Mesendoderm (in vitro differentiated cells): ENCODE measurements around the gene PGBD5.

Experiments
- DNase-seq: peaks from one replicate; pipeline ENCODE4 v3.0.0; 2013
- H2AK5ac ChIP-seq: 2 replicates; pipeline ENCODE4 v1.6.1; 2013; ENCODE audit warnings: low read length, inconsistent platforms
- H2BK120ac ChIP-seq: 2 replicates; pipeline ENCODE4 v1.6.1; 2013; ENCODE audit warnings: low read depth, mild to moderate bottlenecking, low read length, moderate library complexity, mixed read lengths
- H2BK15ac ChIP-seq: replicated peaks from 2 replicates; pipeline ENCODE4 v1.6.1; 2013; ENCODE audit warnings: low read depth, mild to moderate bottlenecking, moderate library complexity
- H2BK5ac ChIP-seq: 2 replicates; pipeline ENCODE4 v1.6.1; 2013; ENCODE audit warnings: low read length, inconsistent platforms
- H3K18ac ChIP-seq: 2 replicates; pipeline ENCODE4 v1.6.1; 2013; ENCODE audit warnings: mild to moderate bottlenecking, low read length, mixed read lengths
- H3K23ac ChIP-seq: one replicate; pipeline ENCODE4 v1.6.1; 2013; ENCODE audit warnings: low read length
- H3K27ac ChIP-seq: 2 replicates; pipeline ENCODE4 v1.5.1; 2013; ENCODE audit warnings: low read depth, mild to moderate bottlenecking, inconsistent platforms, low read length, moderate library complexity
- H3K27me3 ChIP-seq: 2 replicates; pipeline ENCODE4 v1.6.1; 2013; ENCODE audit warnings: low read length, control low read depth, mild to moderate bottlenecking, inconsistent platforms; ENCODE audit not compliant: insufficient read depth, poor library complexity
- H3K36me3 ChIP-seq: 2 replicates; pipeline ENCODE4 v1.6.1; 2013; ENCODE audit warnings: low read length, inconsistent platforms; ENCODE audit not compliant: control insufficient read depth, insufficient read depth
- H3K4ac ChIP-seq: one replicate; pipeline ENCODE4 v1.6.1; 2013; ENCODE audit warnings: low read depth, mild to moderate bottlenecking, low read length, moderate library complexity
- H3K4me1 ChIP-seq: 2 replicates; pipeline ENCODE4 v1.6.1; 2013; ENCODE audit warnings: low read depth, low read length, inconsistent platforms; ENCODE audit not compliant: control insufficient read depth
- H3K4me2 ChIP-seq: 2 replicates; pipeline ENCODE4 v1.6.1; 2013; ENCODE audit warnings: low read length
- H3K4me3 ChIP-seq: 2 replicates; pipeline ENCODE4 v1.5.1; 2013; ENCODE audit warnings: mild to moderate bottlenecking, low read length
- H3K56ac ChIP-seq: one replicate; pipeline ENCODE4 v1.6.1; 2013; ENCODE audit warnings: low read length
- H3K79me1 ChIP-seq: 2 replicates; pipeline ENCODE4 v1.6.1; 2013; ENCODE audit warnings: low read length, inconsistent platforms
- H3K79me2 ChIP-seq: 2 replicates; pipeline ENCODE4 v1.6.1; 2013; ENCODE audit warnings: mild to moderate bottlenecking, low read length; ENCODE audit not compliant: control insufficient read depth, insufficient read depth
- H3K9ac ChIP-seq: 2 replicates; pipeline ENCODE4 v1.6.1; 2013; ENCODE audit warnings: low read length, inconsistent platforms
- H4K5ac ChIP-seq: one replicate; pipeline ENCODE4 v1.6.1; 2013; ENCODE audit warnings: low read length
- H4K8ac ChIP-seq: one replicate; pipeline ENCODE4 v1.6.1; 2013; ENCODE audit warnings: low read depth, mild to moderate bottlenecking, control low read depth, low read length, moderate library complexity
- whole genome bisulfite sequencing: extraction: QIAGEN DNeasy Blood & Tissue Kit; methylation state at CpG from one replicate; pipeline ENCODE4 v1.1.7; 2013; ENCODE audit warnings: low lambda C conversion rate, missing lambda C conversion rate; ENCODE audit not compliant: insufficient coverage; ENCODE audit errors: extremely low coverage; 5-methylcytosine and 5-hydroxymethylcytosine counted together

The PGBD5 gene

GRCh38 chr1:230392920-230393521 lies 33.1 kb downstream of the PGBD5 start:
- Histone ChIP-seq H3K9ac (no peak overlapping the region), H4K8ac (no peak overlapping the region), H2AK5ac (no peak overlapping the region), H4K5ac (no peak overlapping the region), H3K18ac (no peak overlapping the region), H3K79me2 (no peaks in the 10 kb centered on the region), H2BK15ac (no peak overlapping the region), H3K23ac (no peak overlapping the region), H3K27ac (no peak overlapping the region), H3K36me3 (no peaks in the 10 kb centered on the region), H3K56ac (peak overlapping the region; percentile 9), H2BK5ac (no peak overlapping the region), H3K4me2 (no peak overlapping the region), H3K27me3 (no peaks in the 10 kb centered on the region), H3K4me1 (no peaks in the 10 kb centered on the region), H3K4ac (no peak overlapping the region), H3K4me3 (no peak overlapping the region), H3K79me1 (peaks cover 4% of the 10 kb centered on the region), H2BK120ac (no peak overlapping the region)
- DNase-seq = no peak
- no CpG with 5 or more reads among the region's 9 CpGs for WGBS

GRCh38 chr1:230392536-230392909 lies 33.6 kb downstream of the PGBD5 start:
- Histone ChIP-seq H3K79me1 (peaks cover 4% of the 10 kb centered on the region), H3K4me2 (no peak overlapping the region), H2AK5ac (no peak overlapping the region), H2BK15ac (no peak overlapping the region), H4K8ac (no peak overlapping the region), H4K5ac (no peak overlapping the region), H3K27ac (no peak overlapping the region), H2BK5ac (no peak overlapping the region), H2BK120ac (no peak overlapping the region), H3K36me3 (no peaks in the 10 kb centered on the region), H3K4me3 (no peak overlapping the region), H3K56ac (peak overlapping the region; percentile 9), H3K4ac (no peak overlapping the region), H3K79me2 (no peaks in the 10 kb centered on the region), H3K27me3 (no peaks in the 10 kb centered on the region), H3K4me1 (no peaks in the 10 kb centered on the region), H3K9ac (no peak overlapping the region), H3K18ac (no peak overlapping the region), H3K23ac (no peak overlapping the region)
- WGBS = no CpG with 5 or more reads among the region's 9 CpGs
- peak; percentile 40 for DNase-seq

GRCh38 chr1:230391776-230392535 lies 34.2 kb downstream of the PGBD5 start:
- no peak overlapping the region for H3K27ac ChIP-seq

GRCh38 chr1:230390371-230390770 lies 35.8 kb downstream of the PGBD5 start:
- no peak overlapping the region for H2BK15ac ChIP-seq
- no peak overlapping the region for H4K5ac ChIP-seq
- no peak overlapping the region for H3K27ac ChIP-seq
- H3K4ac ChIP-seq = no peak overlapping the region
- H2BK5ac ChIP-seq = no peak overlapping the region
- no peak overlapping the region for H3K56ac ChIP-seq
- no peak overlapping the region for H3K23ac ChIP-seq
- H2AK5ac ChIP-seq = no peak overlapping the region
- no peak overlapping the region for H3K4me2 ChIP-seq
- H3K18ac ChIP-seq = no peak overlapping the region
- WGBS = no CpG with 5 or more reads among the region's 2 CpGs
- DNase-seq = no peak
- no peaks in the 10 kb centered on the region for H3K36me3 ChIP-seq
- no peaks in the 10 kb centered on the region for H3K79me2 ChIP-seq
- H3K27me3 ChIP-seq = no peaks in the 10 kb centered on the region
- H3K79me1 ChIP-seq = peaks cover 4% of the 10 kb centered on the region
- H3K9ac ChIP-seq = no peak overlapping the region
- H2BK120ac ChIP-seq = no peak overlapping the region
- no peaks in the 10 kb centered on the region for H3K4me1 ChIP-seq
- H4K8ac ChIP-seq = no peak overlapping the region
- no peak overlapping the region for H3K4me3 ChIP-seq

More at GRCh38 chr1:230391776-230392535, 34.2 kb downstream of the PGBD5 start:
- Histone ChIP-seq H3K23ac (no peak overlapping the region), H3K79me1 (peaks cover 4% of the 10 kb centered on the region), H4K8ac (no peak overlapping the region), H2BK5ac (no peak overlapping the region), H3K4me1 (no peaks in the 10 kb centered on the region), H3K27me3 (no peaks in the 10 kb centered on the region), H2BK120ac (no peak overlapping the region), H2BK15ac (no peak overlapping the region), H3K4me2 (no peak overlapping the region), H4K5ac (no peak overlapping the region), H3K79me2 (no peaks in the 10 kb centered on the region), H3K4me3 (no peak overlapping the region), H3K4ac (no peak overlapping the region), H3K56ac (no peak overlapping the region), H3K36me3 (no peaks in the 10 kb centered on the region), H3K18ac (no peak overlapping the region), H2AK5ac (no peak overlapping the region), H3K9ac (no peak overlapping the region)
- WGBS = no CpG with 5 or more reads among the region's 20 CpGs
- DNase-seq = no peak

GRCh38 chr1:230387876-230388275 lies 38.3 kb downstream of the PGBD5 start:
- Histone ChIP-seq H2BK5ac (no peak overlapping the region), H3K56ac (no peak overlapping the region), H4K8ac (no peak overlapping the region), H3K79me2 (no peaks in the 10 kb centered on the region), H4K5ac (no peak overlapping the region), H3K23ac (no peak overlapping the region), H3K27me3 (no peaks in the 10 kb centered on the region), H3K9ac (no peak overlapping the region), H3K4me1 (no peaks in the 10 kb centered on the region), H3K27ac (no peak overlapping the region), H3K4ac (no peak overlapping the region), H2AK5ac (no peak overlapping the region), H3K36me3 (no peaks in the 10 kb centered on the region), H3K4me3 (no peak overlapping the region), H3K79me1 (peaks cover 4% of the 10 kb centered on the region), H3K18ac (no peak overlapping the region), H2BK15ac (no peak overlapping the region), H3K4me2 (no peak overlapping the region), H2BK120ac (no peak overlapping the region)
- DNase-seq = no peak
- WGBS = no CpG with 5 or more reads among the region's 12 CpGs
